Kidney (tissue), 14 donors: ENCODE results near the gene PRDM15. TPM values are rescaled to one million over a fixed set of nuclear protein-coding genes. Genes with fewer than 3 reads are reported as not detected.

ENCODE experiments used
- DNase-seq, 5 donors: peaks; one replicate each; pipeline ENCODE4 v3.0.0-alpha.2; 2013 to 2020
- FAIRE-seq: peaks from 2 replicates; lab custom pipeline; 2012; peaks lifted over from hg19 to GRCh38; lab: Jason Lieb, UNC
- H3K27ac ChIP-seq, 2 donors: one replicate each; pipeline ENCODE4 v1.7.0; 2013; ENCODE audit warnings: low read depth in 2 of 2, low read length in 2 of 2, inconsistent platforms in 1 of 2
- H3K27me3 ChIP-seq: one replicate; pipeline ENCODE4 v1.7.1; 2013; ENCODE audit warnings: low read length, inconsistent platforms; ENCODE audit not compliant: control insufficient read depth, insufficient read depth
- H3K36me3 ChIP-seq, 3 donors: one replicate each; pipeline versions ENCODE4 v1.7.0 to v1.7.1; 2013; ENCODE audit warnings: low read length in 3 of 3, control low read depth in 1 of 3, inconsistent platforms in 1 of 3; ENCODE audit not compliant: insufficient read depth in 3 of 3, control insufficient read depth in 2 of 3
- H3K4me1 ChIP-seq, 3 donors: one replicate each; pipeline versions ENCODE4 v1.7.0 to v1.7.1; 2013; ENCODE audit warnings: low read length in 3 of 3, inconsistent platforms in 1 of 3, low read depth in 1 of 3; ENCODE audit not compliant: control insufficient read depth in 2 of 3, insufficient read depth in 2 of 3
- H3K4me3 ChIP-seq, 3 donors: one replicate each; pipeline versions ENCODE4 v1.7.0 to v1.8.1; 2013; ENCODE audit warnings: low read length in 3 of 3, control low read depth in 1 of 3, inconsistent platforms in 1 of 3
- H3K9ac ChIP-seq, 3 donors: one replicate each; pipeline versions ENCODE4 v1.7.0 to v1.7.1; 2013; ENCODE audit warnings: low read length in 3 of 3, control low read depth in 1 of 3, inconsistent platforms in 1 of 3
- H3K9me3 ChIP-seq, 3 donors: one replicate each; pipeline versions ENCODE4 v1.7.0 to v1.7.1; 2013; ENCODE audit warnings: low read length in 3 of 3, control low read depth in 1 of 3, inconsistent platforms in 1 of 3; ENCODE audit not compliant: control insufficient read depth in 2 of 3, insufficient read depth in 1 of 3
- intact Hi-C: fragments of 100-400 bp; cut with DNase I; formaldehyde crosslinking; loops from one replicate; pipeline ENCODE4 v1.11.1; 2022
- polyA plus RNA-seq: library from polyadenylated mRNA; stranded (reverse); fragments of 350-450 nt; fragmentation: Illumina TruSeq; extraction: RNeasy Lipid Tissue Mini Kit (QIAGEN cat#74804); gene quantifications from one replicate; pipeline ENCODE4 v1.2.3, GENCODE V29; 2014; ENCODE audit warnings: low read depth, low replicate concordance; ENCODE audit not compliant: insufficient read depth
- total RNA-seq: library from RNA; stranded (reverse); fragmentation: NEBNext Ultra II Directional; extraction: Animal tissue kit (Norgen Biotek cat#: 25700); gene quantifications from one replicate; pipeline ENCODE4 v1.2.1, GENCODE V29; 2021
- TF ChIP-seq, protein P1 (sequence below): IDR thresholded peaks from 3 replicates; pipeline ENCODE4 v1.5.1; 2012; ENCODE audit warnings: mild to moderate bottlenecking, moderate library complexity, borderline replicate concordance; ENCODE audit not compliant: insufficient read depth; ENCODE audit errors: extremely low read depth
- donor health status: control.
- donor health status: control.
- donor health status: control.
- donor health status: control.
- donor health status: control.
- donor health status: DM: yes; HTN: yes; CAD: no.
- donor health status: Normal renal cell carcinoma (clear cell type).

The PRDM15 gene
- total and polyA plus RNA-seq, 2 donors from 2014 or later, result 1.3 to 8.4 TPM

DNA sequence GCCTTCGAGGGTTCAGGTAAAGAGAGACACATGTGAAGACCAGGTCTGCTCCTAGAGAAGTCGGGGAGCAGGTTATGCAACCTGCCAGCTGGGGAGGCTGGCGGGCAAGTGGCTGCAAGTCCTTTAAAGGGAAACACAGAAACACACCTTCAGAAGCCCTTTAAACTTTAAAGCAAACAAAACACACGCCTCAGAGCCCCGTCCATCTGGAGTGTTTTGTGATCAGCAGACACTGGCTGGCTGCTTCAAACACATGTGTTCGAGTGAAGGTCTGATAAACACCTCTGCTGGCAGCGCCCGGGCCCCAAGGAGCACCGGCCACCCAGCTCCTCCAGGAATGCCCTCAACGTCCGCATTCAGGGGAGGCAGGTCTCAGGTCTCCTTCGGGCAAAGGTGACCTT, 127.5 kb downstream of the PRDM15 start:
- intact Hi-C loops, result no loop called here
- Histone ChIP-seq H3K27me3 (no peaks in the 10 kb centered on the region), H3K4me1 (peaks cover 3 to 35% (median 31%) of the 10 kb centered on the region in 3 donors), H3K9ac (no peak overlapping the region), H3K36me3 (peaks cover 2 to 54% (median 24%) of the 10 kb centered on the region in 3 donors), H3K4me3 (no peak overlapping the region), H3K9me3 (no peaks in the 10 kb centered on the region), H3K27ac (peak overlapping the region; percentile 44 to 53)
- TF ChIP-seq, protein P1, sequence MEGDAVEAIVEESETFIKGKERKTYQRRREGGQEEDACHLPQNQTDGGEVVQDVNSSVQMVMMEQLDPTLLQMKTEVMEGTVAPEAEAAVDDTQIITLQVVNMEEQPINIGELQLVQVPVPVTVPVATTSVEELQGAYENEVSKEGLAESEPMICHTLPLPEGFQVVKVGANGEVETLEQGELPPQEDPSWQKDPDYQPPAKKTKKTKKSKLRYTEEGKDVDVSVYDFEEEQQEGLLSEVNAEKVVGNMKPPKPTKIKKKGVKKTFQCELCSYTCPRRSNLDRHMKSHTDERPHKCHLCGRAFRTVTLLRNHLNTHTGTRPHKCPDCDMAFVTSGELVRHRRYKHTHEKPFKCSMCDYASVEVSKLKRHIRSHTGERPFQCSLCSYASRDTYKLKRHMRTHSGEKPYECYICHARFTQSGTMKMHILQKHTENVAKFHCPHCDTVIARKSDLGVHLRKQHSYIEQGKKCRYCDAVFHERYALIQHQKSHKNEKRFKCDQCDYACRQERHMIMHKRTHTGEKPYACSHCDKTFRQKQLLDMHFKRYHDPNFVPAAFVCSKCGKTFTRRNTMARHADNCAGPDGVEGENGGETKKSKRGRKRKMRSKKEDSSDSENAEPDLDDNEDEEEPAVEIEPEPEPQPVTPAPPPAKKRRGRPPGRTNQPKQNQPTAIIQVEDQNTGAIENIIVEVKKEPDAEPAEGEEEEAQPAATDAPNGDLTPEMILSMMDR, result no peak
- FAIRE-seq (no peak), DNase-seq (peak in 4 of 5 donors; percentile 48 to 61 (median 51))

DNA sequence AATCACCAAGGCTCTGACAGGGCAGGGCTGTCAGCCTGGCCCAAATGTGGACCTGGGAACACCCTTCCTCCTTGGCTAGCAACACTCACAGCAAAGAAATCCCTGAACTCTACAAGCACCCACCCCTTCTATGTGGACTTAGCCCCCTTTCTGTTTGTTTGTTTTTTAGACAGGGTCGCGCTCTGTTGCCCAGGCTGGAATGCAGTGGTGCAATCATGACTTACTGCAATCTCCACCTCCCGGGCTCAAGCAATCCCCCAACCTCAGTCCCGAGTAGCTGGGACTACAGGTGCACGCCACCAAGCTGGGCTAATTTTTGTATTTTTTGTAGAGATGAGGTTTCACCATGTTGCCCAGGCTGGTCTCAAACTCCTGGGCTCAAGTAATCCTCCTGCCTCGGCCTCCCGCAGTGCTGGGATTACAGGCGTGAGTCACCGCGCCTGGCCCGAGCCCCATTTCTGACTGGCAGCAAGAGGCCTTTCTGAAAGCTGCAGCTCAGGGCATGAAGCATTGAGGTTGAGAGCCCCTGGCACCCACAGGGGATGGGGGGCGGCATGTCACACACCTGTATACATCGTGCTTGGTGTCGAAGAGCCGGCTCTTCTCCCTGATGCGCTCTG, 128.5 kb downstream of the PRDM15 start:
- Histone ChIP-seq H3K27ac (peak overlapping the region; percentile 44 to 63), H3K36me3 (peaks cover 2 to 53% (median 22%) of the 10 kb centered on the region in 3 donors), H3K9ac (no peak overlapping the region), H3K4me3 (no peak overlapping the region), H3K4me1 (peaks cover 3 to 33% (median 31%) of the 10 kb centered on the region in 3 donors), H3K9me3 (no peaks in the 10 kb centered on the region), H3K27me3 (no peaks in the 10 kb centered on the region)
- intact Hi-C loops, result no loop called here
- FAIRE-seq (no peak), DNase-seq (peak in 4 of 5 donors; percentile 55 to 66 (median 64))
- TF ChIP-seq, protein P1, result no peak

DNA sequence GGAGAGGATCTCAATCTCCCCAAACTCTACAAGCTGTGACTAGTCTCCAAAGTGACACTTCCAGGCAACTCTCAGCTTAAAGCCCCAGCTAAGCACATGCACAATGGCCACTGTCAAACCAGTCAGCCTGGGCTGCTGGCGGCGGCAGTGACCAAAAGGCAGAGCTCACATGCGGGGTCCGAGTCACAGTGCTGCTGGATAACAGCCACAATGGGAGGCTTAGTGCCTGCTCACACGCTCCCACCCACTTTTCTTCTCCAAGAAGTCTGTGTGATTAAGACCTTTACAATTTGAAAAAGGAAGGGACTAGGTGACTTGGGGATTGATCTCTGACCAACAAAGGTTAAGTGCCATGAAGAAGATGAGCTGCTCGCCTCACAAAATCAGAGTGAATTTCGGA, 129.1 kb downstream of the PRDM15 start:
- intact Hi-C loops, result no loop called here
- DNase-seq (no peak), FAIRE-seq (no peak)
- Histone ChIP-seq H3K27me3 (no peaks in the 10 kb centered on the region), H3K27ac (peak overlapping the region in 1 of 2 donors; percentile 51), H3K9me3 (no peaks in the 10 kb centered on the region), H3K4me3 (no peak overlapping the region), H3K36me3 (peaks cover 2 to 53% (median 21%) of the 10 kb centered on the region in 3 donors), H3K4me1 (peaks cover 3 to 33% (median 31%) of the 10 kb centered on the region in 3 donors), H3K9ac (no peak overlapping the region)
- TF ChIP-seq, protein P1, result no peak

DNA sequence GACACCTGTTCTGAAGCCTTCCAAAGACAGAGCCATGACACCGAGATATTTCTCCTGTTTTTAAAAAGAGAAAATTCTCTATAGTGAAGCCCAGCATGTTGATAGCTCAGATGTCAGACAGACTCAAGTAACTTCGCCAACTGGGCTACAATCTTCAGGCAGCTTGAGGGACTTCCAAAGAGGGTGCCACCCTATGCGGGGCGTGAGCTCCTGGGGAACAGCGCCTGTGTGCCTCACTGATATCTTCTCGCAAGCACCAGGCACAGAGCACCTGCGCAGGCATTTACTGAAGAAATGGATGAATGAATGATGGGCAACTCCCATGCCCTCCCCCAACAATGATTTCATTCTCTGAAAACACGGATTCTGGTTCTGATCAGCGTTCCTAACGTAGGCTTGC, 129.9 kb downstream of the PRDM15 start:
- H3K9me3 ChIP-seq, result no peaks in the 10 kb centered on the region
- H3K27ac ChIP-seq, result no peak overlapping the region
- no peak overlapping the region for H3K9ac ChIP-seq
- FAIRE-seq (no peak), DNase-seq (no peak)
- intact Hi-C loops, result no loop called here
- H3K36me3 ChIP-seq, result peaks cover 2 to 57% (median 24%) of the 10 kb centered on the region in 3 donors
- peaks cover 3 to 31% (median 29%) of the 10 kb centered on the region in 3 donors for H3K4me1 ChIP-seq
- TF ChIP-seq, protein P1, result no peak
- no peaks in the 10 kb centered on the region for H3K27me3 ChIP-seq
- H3K4me3 ChIP-seq, result no peak overlapping the region
